Panc1 (cell line): Measurements from ENCODE around the gene OPA3.

Source experiments
- POLR2AphosphoS5 ChIP-seq: IDR thresholded peaks from 2 replicates; pipeline ENCODE4 v1.6.1; 2012; ENCODE audit warnings: mild to moderate bottlenecking, low read depth, low read length, moderate library complexity
- SIN3A ChIP-seq: IDR thresholded peaks from 2 replicates; pipeline ENCODE4 v1.6.1; 2012; ENCODE audit warnings: low read depth, mild to moderate bottlenecking, low read length, moderate library complexity, borderline replicate concordance; ENCODE audit not compliant: insufficient read depth
- TF ChIP-seq, protein P1 (sequence below): fragments of 450-650 bp; IDR thresholded peaks from 2 replicates; pipeline ENCODE4 v1.5.1; 2017; ENCODE audit warnings: mild to moderate bottlenecking

DNA sequence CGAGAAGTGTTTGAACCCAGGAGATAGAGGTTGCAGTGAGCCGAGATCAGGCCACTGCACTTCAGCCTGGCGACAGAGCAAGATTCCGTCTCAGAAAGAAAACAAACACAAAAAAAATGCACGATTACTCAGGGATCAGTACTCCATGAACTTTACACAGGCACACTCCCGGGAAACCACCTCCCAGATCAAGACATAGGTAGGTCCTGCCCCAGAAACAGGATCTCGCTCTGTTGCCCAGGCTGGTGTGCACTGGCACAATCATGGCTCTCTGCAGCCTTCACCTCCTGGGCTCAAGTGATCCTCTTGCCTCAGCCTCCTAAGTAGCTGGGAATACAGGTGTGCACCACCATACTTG is 66.2 kb downstream of the OPA3 start:
- TF ChIP-seq SIN3A = no peak
- TF ChIP-seq, protein P1, sequence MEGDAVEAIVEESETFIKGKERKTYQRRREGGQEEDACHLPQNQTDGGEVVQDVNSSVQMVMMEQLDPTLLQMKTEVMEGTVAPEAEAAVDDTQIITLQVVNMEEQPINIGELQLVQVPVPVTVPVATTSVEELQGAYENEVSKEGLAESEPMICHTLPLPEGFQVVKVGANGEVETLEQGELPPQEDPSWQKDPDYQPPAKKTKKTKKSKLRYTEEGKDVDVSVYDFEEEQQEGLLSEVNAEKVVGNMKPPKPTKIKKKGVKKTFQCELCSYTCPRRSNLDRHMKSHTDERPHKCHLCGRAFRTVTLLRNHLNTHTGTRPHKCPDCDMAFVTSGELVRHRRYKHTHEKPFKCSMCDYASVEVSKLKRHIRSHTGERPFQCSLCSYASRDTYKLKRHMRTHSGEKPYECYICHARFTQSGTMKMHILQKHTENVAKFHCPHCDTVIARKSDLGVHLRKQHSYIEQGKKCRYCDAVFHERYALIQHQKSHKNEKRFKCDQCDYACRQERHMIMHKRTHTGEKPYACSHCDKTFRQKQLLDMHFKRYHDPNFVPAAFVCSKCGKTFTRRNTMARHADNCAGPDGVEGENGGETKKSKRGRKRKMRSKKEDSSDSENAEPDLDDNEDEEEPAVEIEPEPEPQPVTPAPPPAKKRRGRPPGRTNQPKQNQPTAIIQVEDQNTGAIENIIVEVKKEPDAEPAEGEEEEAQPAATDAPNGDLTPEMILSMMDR = no peak
- TF ChIP-seq POLR2AphosphoS5 = no peak
